Thyroid gland (tissue), 4 donors: Measurements from ENCODE around the gene SLCO4A1.

Experiments used
- POLR2A ChIP-seq, 2 donors: fragments of 450-650 bp; IDR thresholded peaks; one replicate each; pipeline ENCODE4 v1.6.1; 2017; ENCODE audit warnings: antibody characterized with exemption in 2 of 2, mild to moderate bottlenecking in 2 of 2, moderate library complexity in 1 of 2
- TF ChIP-seq, protein P1 (sequence below), 6 experiments: fragments of 200-600 bp in 3 of 6; fragments of 450-650 bp in 3 of 6; sonication (generic) in 3 of 6; IDR thresholded peaks; one replicate each; pipeline ENCODE4 v1.5.1; 2016 to 2019; ENCODE audit warnings: antibody characterized with exemption in 6 of 6, mild to moderate bottlenecking in 2 of 6, inconsistent platforms in 1 of 6, moderate library complexity in 1 of 6

GRCh38 chr20:62692176-62692575 lies 49.9 kb downstream of the SLCO4A1 start:
- TF ChIP-seq, protein P1, sequence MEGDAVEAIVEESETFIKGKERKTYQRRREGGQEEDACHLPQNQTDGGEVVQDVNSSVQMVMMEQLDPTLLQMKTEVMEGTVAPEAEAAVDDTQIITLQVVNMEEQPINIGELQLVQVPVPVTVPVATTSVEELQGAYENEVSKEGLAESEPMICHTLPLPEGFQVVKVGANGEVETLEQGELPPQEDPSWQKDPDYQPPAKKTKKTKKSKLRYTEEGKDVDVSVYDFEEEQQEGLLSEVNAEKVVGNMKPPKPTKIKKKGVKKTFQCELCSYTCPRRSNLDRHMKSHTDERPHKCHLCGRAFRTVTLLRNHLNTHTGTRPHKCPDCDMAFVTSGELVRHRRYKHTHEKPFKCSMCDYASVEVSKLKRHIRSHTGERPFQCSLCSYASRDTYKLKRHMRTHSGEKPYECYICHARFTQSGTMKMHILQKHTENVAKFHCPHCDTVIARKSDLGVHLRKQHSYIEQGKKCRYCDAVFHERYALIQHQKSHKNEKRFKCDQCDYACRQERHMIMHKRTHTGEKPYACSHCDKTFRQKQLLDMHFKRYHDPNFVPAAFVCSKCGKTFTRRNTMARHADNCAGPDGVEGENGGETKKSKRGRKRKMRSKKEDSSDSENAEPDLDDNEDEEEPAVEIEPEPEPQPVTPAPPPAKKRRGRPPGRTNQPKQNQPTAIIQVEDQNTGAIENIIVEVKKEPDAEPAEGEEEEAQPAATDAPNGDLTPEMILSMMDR (IDR thresholded peaks at IDR 0.05): no peak
- no peak for TF ChIP-seq POLR2A (IDR thresholded peaks at IDR 0.05)
